Measurements from ENCODE around the gene EPB41L4B. TPM values are rescaled to one million over a fixed set of nuclear protein-coding genes. Genes with fewer than 3 reads are reported as not detected.

Gene EPB41L4B
- total RNA-seq, 1 experiment from 2014 or later: 4.6 TPM

GRCh38 chr9:109336409-109336808 is 15.6 kb upstream of the EPB41L4B start:
- peaks cover 2% of the 10 kb centered on the region for H3K36me3 Mint-ChIP-seq (ENCODE audit: insufficient read depth, unreplicated experiment)
- no TSS peak for BruUV-seq (replicated peaks)

GRCh38 chr9:109335929-109336328 is 15.1 kb upstream of the EPB41L4B start:
- Mint-ChIP-seq H3K36me3 (ENCODE audit: insufficient read depth, unreplicated experiment) (peaks cover 7% of the 10 kb centered on the region), H3K4me3 (ENCODE audit: low read depth, unreplicated experiment) (no peak overlapping the region), H3K27me3 (ENCODE audit: unreplicated experiment) (no peaks in the 10 kb centered on the region), H3K9me3 (ENCODE audit: low read depth, unreplicated experiment) (no peaks in the 10 kb centered on the region), H3K27ac (ENCODE audit: unreplicated experiment) (no peak overlapping the region), H3K4me1 (ENCODE audit: low read depth, unreplicated experiment) (peaks cover 11% of the 10 kb centered on the region)
- no TSS peak for BruUV-seq (replicated peaks)
- CTCF ChIA-PET: no interaction called here
- intact Hi-C loops (cut with micrococcal nuclease; ENCODE audit: unreplicated experiment): no loop called here
- TF ChIP-seq CTCF (IDR thresholded peaks at IDR 0.05; ENCODE audit: unreplicated experiment): no peak
- no peak for DNase-seq

More at GRCh38 chr9:109336409-109336808, 15.6 kb upstream of the EPB41L4B start:
- H3K9me3 Mint-ChIP-seq (ENCODE audit: low read depth, unreplicated experiment): no peaks in the 10 kb centered on the region
- H3K27me3 Mint-ChIP-seq (ENCODE audit: unreplicated experiment): no peaks in the 10 kb centered on the region
- CTCF ChIA-PET: no interaction called here
- TF ChIP-seq CTCF (IDR thresholded peaks at IDR 0.05; ENCODE audit: unreplicated experiment): no peak
- intact Hi-C loops (cut with micrococcal nuclease; ENCODE audit: unreplicated experiment): no loop called here
- DNase-seq: no peak
- H3K4me3 Mint-ChIP-seq (ENCODE audit: low read depth, unreplicated experiment): no peak overlapping the region
- no peak overlapping the region for H3K27ac Mint-ChIP-seq (ENCODE audit: unreplicated experiment)
- peaks cover 6% of the 10 kb centered on the region for H3K4me1 Mint-ChIP-seq (ENCODE audit: low read depth, unreplicated experiment)

- no peak for TF ChIP-seq CTCF (IDR thresholded peaks at IDR 0.05; ENCODE audit: unreplicated experiment)
- Mint-ChIP-seq H3K27me3 (ENCODE audit: unreplicated experiment) (no peaks in the 10 kb centered on the region), H3K4me3 (ENCODE audit: low read depth, unreplicated experiment) (no peak overlapping the region), H3K4me1 (ENCODE audit: low read depth, unreplicated experiment) (peaks cover 14% of the 10 kb centered on the region), H3K27ac (ENCODE audit: unreplicated experiment) (no peak overlapping the region), H3K36me3 (ENCODE audit: insufficient read depth, unreplicated experiment) (peaks cover 7% of the 10 kb centered on the region), H3K9me3 (ENCODE audit: low read depth, unreplicated experiment) (no peaks in the 10 kb centered on the region)
- intact Hi-C loops (cut with micrococcal nuclease; ENCODE audit: unreplicated experiment): no loop called here
- CTCF ChIA-PET: no interaction called here
- DNase-seq: no peak
- no TSS peak for BruUV-seq (replicated peaks)
Measured at GRCh38 chr9:109335121-109335520, 14.3 kb upstream of the EPB41L4B start.

- no TSS peak for BruUV-seq (replicated peaks)
- intact Hi-C loops (cut with micrococcal nuclease; ENCODE audit: unreplicated experiment): no loop called here
- Mint-ChIP-seq H3K4me1 (ENCODE audit: low read depth, unreplicated experiment) (peaks cover 47% of the 10 kb centered on the region), H3K27ac (ENCODE audit: unreplicated experiment) (peak overlapping the region; percentile 56), H3K4me3 (ENCODE audit: low read depth, unreplicated experiment) (no peak overlapping the region), H3K9me3 (ENCODE audit: low read depth, unreplicated experiment) (no peaks in the 10 kb centered on the region), H3K27me3 (ENCODE audit: unreplicated experiment) (no peaks in the 10 kb centered on the region), H3K36me3 (ENCODE audit: insufficient read depth, unreplicated experiment) (peaks cover 7% of the 10 kb centered on the region)
- peak; percentile 82 for DNase-seq
- TF ChIP-seq CTCF (IDR thresholded peaks at IDR 0.05; ENCODE audit: unreplicated experiment): no peak
- CTCF ChIA-PET: interaction anchor here (0.6 to 2.4 kb wide), 5 partner anchors 10 to 24 kb away, joined by 3 to 19 read pairs (median 5); partner anchors contain the start of gene EPB41L4B
Measured at GRCh38 chr9:109331353-109331752, 10.5 kb upstream of the EPB41L4B start.
